Measurements from ENCODE around the gene FBXO31.

Gene FBXO31

DNA sequence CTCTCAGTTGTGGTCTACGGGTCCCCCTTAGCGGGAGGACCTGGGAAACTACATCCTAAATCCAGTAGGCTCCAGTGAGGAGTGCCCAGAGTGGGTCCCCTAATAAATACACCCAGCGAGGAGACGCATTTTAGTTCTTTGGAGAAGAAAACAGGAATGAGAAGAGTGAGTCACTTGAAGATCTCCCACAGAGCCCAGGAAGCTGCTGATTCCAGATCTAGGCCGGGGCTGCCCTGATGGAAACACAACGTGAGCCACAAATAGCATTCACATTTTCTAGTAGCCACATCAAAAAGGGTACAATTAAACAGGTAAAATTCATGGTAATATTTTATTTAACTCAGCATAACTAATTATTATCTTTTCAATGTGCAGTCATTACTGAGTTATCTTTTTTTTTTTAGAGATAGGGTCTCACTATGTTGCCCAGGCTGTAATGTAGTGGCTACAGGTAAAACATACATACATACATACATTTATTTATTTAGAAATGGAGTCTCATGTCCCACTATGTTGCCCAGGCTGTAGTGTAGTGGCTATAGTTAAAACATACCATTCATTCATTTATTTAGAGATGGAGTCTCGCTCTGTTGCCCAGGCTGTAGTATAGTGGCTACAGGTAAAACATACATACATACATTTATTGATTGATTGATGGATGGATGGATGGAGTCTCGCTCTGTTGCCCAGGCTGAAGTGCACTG lies 21.5 kb downstream of the FBXO31 start:
- DNase-seq, result no peak

DNA sequence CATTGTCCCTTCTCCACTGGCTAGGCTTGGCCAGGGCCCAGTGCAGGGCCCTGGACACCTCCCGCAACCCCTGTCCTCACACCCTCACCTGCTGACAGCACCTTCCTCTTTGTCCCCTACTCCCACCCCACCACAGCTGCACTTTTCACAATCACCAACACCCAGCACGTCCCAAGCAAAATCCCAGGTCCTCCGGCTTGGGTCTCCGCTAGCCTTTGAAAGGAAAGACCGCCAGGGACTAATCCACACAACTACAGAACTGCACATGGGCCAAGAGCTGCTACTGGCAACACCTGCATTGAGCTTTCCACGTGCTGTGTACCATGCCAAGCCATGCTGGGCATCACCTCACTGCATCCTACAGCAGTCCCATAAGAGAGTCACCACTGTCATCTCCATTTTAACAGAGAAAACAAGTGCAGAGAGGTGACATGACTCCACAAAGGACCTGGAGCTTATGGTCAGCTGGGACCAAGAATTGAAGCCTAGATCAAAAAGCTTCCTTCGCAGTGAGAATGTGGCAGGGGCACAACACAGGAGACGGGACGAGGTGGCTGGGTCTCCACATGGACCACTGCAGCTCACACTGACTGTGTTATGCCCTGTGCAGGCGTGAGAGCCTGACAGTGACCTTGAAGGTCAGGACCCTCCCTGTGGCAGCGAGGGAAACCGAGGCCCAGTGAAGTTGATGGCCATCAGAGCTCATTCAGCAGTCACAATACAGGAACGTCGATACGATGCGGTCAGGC lies 22.5 kb downstream of the FBXO31 start:
- no peak for DNase-seq

DNA sequence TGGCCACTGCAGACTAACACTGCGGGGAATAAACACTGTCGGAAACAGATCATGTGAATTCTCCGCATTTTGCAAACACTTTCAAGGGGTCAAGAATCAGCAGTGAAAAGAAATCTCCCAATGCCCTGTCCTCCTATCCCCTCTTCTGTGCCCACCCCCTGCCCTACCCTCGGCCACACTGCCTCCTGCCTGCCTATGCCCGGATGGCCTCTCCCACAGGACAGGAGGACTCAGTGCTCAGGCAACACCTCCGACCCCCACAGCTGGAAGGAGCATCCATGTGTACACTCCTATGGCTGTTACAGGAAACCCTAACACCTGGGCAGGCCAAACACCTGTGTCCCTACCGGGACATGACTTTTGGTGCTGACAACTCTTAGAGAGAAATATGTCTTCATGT lies 24.5 kb downstream of the FBXO31 start:
- no peak for DNase-seq

DNA sequence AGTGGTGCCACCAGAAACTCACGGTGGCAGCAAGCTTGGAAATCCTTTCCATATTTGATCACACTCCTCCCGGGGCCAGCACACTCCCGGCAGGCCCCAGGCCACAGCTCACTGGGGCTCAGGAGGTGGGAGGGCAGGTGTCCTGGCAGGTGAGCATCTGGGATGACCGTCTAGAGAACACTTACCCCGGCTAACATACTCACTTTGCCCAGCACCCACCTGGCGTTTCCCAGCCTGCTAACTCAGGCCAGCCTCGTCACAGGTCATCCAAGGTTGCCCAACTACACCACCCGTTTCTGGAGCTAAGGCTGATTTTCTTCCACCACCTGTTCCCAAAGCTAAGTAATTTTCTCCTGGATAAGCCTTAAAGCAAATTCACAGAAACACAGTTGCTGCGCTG lies 24.9 kb downstream of the FBXO31 start:
- no peak for DNase-seq

DNA sequence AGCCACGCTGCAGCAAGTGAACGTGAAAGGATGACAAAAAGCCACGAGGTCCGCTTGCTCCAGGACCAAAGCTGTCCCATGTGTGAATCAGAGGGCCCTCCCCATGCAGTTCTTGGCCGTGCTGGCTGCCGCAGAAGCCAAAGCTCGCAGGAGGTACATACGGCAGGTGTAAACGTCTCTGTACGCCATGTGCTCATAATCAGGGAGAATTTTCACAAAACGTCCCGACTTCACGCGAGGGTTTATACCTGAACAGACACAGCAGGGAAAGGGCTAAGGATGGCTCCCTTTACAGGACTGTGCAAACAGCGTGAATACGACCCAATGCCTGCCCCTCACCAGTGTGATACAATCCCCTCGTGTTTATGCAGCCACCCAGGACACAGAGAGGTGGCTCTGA lies 25.3 kb downstream of the FBXO31 start:
- DNase-seq, result no peak

DNA sequence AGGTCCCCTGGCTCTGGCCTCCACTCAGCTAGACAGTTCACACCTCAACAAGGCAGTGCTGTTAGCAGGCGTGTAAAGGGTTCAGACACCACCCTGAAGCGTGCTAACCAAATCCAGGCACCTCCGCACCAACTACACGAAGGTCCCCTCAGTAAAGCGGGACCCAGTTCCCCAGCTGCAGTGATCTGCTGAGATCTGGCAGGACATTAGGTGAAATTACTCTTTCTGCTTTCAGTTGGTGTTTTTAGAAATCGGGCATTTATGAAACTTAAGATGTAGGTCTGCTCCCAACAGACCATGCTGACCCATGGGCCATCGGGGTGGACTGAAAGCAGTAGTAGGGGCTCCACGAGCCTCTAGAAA lies 27.1 kb downstream of the FBXO31 start:
- no peak for DNase-seq

DNA sequence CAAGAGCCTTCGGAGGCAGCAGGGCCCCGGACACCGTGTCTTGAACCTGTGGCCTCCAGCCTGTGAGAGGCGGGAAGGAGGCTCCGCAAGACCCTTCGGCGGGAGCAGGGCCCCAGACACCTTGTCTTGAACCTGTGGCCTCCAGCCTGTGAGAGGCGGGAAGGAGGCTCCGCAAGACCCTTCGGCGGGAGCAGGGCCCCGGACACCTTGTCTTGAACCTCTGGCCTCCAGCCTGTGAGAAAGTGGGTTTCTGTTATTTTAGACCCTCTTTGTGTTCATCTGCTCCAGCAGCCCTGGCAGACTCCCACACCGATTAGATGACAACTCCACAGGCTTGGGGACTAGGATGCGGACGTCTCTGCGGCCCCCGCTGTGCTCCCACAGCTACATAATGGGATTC lies 30.0 kb downstream of the FBXO31 start:
- DNase-seq, result no peak

DNA sequence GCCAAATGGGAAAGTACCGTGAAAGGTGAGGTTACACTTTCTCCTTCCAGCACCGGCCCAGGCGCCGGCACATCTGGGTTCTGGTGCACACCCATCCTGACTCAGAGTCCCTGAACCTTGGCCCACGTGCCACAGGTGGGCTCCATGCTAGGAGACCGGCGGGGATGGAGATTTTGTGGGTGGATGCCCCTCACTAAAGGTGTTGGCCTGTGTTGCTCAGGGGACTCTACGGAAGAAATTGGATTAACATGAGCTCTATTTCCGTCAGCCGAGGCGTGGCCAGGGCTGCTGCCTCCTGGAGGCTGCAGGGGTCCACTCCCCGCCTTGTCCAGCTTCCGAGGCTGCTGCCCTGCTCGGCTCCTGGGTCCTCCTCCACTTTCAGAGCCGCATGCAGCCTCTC lies 30.8 kb downstream of the FBXO31 start:
- DNase-seq, result no peak

DNA sequence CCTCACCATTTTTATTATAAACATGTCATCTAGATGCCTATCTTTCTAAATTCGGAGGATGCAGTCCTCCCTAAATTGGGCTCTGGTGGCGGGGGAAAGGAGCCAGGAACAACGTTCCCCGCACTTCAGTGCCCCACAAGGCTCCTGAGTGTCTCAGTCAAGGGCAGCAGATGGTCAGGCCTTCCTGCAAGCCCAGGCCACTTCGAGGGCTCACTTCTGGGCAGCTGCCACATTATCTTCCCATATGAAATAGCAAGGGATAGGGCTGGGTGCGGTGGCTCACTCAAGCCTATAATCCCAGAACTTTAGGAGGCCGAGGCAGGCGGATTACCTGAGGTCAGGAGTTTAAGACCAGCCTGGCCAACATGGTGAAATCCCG lies 32.3 kb downstream of the FBXO31 start:
- peak; percentile 26 for DNase-seq

DNA sequence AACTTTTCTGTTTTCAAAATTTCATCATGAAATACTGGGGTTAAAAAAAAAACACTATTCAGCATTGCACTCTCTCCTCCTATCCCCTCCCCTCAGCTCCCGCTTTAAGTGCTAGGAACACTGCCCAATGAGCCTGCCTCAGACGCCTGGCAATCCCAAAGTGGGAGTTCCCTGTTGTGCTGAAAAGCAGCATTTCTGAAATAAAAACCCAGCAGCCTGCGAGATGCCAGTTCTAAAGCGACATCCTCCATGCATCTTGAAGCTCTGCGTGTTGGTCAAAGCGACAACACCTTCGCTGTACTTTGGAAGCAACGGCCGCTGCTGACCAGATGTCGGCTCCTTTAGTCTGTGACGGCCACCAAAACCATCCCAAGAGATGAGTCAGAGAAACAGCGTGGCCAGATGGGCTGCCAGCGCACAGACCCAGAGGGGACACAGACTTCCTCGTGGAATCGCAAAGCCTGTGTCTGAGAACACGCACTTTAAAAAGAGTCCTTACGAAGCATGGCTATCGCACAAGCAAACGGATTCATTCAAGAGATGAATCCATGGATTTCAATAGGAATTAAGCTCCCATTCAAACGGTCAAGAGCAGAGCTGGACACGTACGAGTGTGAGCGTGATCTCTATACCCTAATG lies 32.8 kb downstream of the FBXO31 start:
- DNase-seq, result peak; percentile 71

DNA sequence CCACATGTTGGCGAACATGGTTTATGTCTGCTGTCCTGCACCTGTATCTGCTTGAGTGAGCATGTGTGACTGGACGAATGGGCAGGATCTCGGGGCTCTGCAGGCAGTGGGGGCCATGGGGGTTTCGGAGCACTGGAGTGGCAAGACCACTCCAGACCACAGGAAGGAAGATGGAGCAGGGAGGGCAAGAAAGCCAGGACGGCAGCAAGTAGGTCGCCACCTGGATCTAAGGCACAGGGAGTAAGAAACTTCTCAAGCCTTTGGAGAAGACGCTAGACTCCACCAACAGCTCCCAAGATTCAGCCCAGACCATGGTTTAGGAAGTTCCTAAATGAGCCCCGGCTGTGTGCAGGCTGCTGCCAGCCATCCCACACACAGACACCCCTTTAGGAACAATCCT lies 33.5 kb downstream of the FBXO31 start:
- no peak for DNase-seq

DNA sequence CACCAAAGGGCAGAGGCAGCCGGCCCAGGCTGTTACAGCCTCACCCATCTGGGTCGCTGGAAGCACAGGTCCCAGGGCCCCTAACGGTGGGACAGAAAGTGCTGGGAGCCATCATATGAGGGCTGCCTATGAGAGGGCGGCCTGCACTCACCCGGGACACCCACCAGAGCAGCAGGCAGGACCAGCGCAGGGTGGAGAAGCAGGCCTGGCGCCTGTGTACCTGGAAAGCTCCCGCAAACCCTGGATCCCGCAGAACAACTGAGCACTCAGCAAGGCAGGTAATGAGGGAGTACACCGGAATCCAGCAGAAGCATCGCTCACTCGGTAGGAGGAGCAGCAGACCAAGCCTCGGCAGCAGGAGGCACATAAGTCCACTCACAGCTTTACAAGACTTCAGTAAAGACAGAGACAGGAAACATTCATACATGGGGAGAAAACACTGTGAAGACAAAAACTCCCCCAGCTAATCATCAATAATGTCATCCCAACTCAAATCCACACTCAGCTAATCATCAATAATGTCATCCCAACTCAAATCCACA lies 34.9 kb downstream of the FBXO31 start:
- no peak for DNase-seq

DNA sequence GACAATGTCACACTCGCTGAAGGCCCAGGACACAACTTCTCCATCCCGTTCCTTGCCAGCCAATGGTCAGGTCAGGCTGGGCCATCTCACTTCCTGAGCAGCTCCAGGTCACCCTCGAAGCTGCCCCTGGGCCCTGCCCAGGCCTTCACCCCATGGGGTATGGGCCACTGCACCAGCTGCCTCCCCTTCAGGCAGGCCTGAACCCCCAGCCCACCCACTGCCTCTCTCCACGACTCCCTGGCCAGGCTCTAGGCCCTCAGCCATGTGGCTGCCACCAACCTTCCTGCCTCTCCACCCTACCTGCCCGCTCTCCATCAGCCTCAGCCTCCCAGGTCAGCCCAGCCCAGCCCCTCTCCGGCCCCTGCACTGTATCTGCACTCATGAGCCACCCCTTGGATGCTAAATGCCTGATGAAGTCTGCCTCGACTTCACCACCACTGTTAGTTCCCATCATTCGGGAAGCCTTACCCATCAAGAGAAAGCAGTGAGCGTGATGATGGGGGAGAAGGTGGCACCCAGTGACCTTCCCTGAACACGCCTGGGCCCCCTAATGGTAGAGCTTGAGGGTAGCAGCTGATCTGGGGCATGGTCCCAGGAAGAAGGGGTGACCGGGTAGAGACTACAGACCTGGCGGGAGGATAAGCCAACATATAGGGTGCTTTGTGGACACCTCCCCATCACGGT lies 35.5 kb downstream of the FBXO31 start:
- DNase-seq, result no peak

DNA sequence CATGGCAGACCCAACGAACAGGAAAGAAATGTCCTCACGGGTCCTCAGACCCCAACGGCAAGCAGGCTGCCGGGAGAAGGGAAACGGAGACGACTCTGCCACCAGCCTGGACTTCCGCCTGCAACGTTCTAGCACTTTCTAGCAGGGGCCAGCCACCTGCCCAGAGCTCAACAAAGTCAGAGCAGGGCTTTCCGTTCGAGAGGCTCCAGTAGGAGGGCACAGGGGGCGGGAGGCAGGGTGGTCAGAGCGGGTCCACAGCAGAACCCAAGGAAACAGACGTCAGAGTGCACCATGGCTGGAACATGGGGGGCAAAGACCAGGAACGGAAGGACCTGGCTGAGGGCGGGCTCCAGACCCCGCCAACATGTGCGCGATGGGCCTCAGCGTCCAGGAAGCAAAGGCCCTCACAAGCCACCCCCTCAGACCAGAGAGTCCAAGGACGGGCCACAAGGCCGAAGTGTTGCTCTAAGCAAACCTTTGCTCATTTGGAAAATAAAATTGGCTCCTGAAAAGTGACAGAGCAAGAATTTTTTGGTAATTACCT lies 37.0 kb downstream of the FBXO31 start:
- DNase-seq, result no peak

DNA sequence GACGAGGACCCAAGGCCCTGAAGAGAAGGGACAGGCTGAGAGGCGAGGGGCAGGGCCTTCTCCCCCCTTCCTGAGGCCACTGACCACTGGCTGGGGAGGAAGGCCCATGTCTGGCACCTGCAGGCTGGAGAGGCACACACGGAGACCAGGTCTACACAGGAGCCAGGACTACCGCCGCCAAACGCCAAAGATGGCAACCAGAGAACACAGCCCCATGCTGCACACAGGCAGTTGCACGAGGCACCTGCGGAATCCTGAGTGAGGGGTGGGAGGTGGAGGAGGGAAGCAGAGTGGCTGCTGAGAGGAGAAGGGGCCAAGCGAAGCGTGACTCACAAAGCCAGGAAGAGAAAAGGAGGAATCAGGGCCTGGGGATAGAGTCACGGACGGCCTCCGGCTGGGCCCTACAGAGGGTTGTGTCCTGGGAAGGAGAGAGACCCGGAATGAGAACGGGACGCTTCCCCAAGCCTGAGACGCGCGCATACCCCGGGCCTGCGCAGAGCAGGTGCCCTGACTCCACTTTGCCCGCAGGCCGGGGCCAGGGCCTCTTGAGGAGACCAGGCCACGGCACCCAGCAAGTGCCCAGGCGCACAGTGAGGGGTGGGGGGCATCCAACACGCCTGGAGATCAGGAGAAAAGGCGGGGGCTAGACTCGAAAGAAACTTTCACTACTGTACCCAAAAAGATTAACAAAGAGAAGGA lies 37.7 kb downstream of the FBXO31 start:
- no peak for DNase-seq

DNA sequence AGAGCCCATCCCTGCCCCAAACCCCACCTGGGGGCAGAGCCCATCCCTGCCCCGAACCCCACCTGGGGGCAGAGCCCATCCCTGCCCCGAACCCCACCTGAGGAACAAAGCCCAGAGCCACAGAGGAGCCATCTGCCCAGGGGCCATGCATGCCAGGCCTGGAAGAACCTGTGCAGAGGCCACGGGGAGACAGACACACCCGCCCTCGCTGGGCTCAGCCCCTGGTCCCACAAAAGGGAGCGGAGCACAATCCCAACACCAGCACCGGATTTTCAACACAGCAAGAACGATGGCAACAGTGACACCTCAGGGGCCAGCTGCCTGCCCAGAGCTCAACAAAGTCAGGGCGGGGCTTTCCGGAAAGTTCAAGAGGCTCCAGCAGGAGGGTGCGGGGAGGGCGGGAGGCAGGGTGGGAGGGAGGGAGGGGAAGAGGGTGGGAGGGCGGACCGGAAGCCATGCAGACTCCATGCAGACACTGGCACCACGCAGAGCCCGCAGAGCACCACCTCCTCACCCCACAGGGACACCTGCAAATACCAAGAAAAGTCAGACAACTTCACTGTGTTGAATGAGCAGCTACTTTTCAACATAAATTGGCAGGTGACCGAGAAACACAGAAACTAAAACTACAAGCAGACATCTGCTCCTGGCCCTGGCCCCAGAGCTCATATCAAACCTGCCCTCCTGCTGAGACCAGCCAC lies 38.5 kb downstream of the FBXO31 start:
- DNase-seq, result no peak

DNA sequence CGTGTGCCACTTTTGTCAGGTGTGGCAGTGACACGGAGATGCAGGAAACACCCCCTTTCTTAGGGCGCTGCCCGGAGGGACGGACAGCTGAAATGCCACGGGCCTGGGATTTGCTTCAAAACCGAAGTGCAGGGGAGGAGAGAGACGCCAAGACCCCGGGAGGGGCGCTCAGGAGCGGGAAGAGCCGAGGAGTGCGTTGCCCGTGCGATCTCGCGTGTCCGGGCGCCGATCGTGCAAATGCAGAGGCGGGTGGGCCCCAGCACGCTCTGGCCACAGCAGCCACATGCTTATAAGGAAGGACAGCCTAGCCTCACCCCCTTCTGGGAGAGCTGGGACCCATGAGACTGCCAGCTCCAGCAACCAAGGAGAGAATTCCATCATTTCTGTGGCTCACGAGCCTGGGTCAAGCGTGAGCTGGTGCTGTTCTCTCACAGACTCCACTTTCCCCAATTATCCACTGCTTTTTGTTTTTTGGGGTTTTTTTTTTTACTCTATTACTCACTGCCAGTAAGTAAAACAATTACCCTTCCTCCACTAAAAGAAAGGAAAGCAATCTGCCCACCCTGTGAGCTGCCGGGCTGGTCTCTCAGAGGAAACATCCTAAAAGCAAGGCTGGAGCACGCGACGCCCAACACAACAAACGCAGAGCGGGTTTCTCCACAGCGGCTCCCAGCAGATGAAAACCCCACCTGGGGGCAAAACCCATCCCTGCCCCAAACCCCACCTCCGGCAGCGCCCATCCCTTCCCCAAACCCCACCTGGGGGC lies 39.2 kb downstream of the FBXO31 start:
- DNase-seq, result no peak

DNA sequence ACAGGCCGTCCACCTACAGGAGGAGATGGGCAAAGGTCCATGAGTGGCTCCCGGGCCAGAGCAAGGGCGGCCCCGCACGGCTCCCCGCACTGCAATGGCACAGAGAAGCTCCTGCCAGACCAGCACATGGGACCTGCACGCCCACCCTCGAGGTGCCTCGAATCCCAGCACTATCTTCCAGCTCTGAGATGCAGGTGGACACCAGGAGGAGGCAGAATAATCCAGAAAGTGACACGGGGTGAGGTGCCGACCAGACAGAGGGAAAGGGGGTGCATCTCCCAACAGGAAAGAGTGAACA lies 39.9 kb downstream of the FBXO31 start:
- DNase-seq, result no peak

DNA sequence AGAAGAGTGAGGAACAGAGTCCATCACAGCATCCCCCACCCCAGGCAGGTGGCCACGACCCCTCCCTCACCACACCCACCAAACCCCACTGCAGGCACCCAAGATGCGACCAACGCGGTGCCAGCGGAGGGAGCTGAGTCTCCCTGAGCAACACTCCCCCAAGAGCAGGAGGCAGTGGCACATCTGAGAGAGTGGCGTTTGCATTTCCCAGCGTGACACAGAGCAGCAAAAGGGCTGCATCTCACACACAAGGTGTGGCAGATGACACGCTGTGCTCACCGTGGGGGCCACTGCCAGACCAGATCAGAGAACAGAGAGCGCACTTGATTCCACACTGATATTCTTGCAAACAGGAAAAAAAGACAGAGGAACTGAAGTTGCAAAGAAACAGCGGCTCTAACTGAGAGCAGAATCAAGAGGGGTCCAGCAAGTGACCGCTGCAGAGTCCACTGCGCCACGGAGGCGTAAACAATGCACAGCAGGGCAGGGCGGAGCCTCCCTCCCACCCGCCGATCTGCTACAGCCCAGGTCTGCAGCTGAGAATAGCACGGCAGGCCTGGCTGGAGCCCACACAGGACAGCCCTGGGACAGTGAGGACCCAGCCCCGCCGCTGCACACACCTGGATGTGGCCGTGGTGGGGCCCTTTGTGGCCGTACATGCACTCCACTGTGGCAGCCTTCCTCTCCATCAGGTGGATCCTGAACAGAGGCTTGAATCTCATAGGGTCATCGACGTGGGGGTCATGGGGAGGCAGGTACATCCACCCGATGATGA lies 40.4 kb downstream of the FBXO31 start:
- no peak for DNase-seq

DNA sequence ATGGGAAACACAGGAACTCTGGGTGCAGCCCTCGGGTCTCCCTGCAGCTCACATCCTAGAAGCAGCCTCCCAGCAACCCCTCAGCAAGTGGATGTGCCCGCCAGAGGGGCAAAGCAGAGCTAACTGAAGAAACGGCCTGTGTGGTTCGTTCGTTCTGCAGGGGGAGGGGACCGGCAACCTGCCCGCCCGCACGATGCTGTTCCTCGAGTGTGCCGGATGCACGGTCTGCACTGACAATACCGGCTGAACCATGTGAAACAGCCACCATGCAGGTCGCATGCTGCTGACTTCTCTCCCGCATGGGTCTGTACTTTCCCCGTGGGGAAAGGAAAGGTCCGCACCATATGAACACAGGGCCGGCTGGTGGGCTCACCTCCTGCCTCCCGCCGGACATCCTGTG lies 41.1 kb downstream of the FBXO31 start:
- DNase-seq, result no peak

DNA sequence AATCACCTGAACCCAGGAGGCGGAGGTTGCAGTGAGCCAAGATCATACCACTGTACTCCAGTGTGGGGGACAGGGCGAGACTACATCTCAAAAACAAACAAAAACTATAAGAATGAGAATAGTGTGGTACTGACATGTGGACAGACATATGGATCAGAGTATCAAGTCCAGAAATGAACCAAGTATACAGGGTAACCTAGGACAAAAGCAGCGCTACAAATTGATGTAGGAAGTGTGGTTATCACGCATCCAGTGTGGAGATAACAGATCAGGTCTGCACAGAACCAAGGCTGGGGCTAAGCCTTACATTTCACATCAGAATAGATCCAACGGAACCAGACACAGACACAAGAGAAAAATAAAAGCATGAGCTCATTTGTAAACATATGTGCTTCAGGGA lies 43.4 kb downstream of the FBXO31 start:
- DNase-seq, result no peak

Data from EL (cell line).